ENCODE data around the gene ONECUT3. TPM values are rescaled to one million over a fixed set of nuclear protein-coding genes. Genes with fewer than 3 reads are reported as not detected.

Gene ONECUT3
- total and polyA plus RNA-seq, 8 donors = 0.13 TPM; not detected in 7

DNA sequence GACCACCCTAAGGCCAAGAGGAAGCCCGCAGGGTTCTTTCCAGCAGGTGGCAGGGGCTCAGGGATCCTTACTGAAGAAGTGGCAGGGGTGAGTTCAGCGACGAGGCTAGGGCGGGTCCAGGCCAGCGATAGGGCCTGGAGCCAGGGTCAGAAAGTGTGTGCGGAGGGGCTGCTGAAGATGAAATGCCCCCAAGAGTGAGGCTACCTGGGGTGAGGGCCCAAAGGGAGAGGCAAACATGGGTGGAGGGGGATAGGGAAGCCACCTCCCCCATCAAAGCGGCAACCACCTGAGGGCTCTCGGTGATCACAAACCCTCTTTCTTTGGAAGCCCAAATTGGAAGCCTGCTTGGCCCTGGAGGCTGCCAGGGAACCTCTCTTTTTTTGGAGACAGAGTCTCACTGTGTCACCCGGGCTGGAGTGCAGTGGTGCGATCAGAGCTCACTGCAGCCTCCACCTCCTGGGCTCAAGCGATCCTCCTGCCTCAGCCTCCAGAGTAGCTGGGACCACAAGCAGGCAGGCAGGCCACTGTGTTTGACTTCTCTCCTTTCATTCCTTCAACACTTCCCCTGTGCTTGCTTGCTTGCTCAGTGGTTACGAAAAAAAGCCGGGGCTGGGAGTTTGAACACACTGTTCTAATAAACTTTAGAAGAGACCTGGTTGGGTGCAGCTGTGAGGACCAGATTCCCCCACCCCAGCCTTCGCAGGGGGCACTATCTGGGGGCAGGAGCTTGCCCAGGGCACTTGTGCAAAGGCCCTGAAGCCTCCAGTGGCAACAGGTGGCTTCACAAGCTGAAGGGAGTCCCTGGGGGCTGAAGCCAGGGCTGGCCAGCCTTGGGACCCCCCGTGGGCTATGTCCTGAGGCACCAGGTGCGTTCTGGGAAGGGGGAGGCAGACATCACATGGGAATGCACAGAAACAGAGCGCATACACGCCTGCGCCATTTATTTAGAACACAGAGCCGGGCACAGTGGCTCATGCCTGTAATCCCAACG lies 60.2 kb downstream of the ONECUT3 start:
- Histone ChIP-seq H3K27ac (peak overlapping the region in 1 of 4 donors; percentile 53), H3K36me3 (peaks cover 0 to 29% (median 10%) of the 10 kb centered on the region in 3 donors), H3K4me1 (peaks cover 0 to 5% (median 0%) of the 10 kb centered on the region in 3 donors), H3K27me3 (no peaks in the 10 kb centered on the region), H3K9me3 (no peaks in the 10 kb centered on the region), H3K4me3 (peak overlapping the region in 1 of 4 donors; percentile 59)
- intact Hi-C loops (cut with DNase I) = no loop called here
- ATAC-seq = no peak
- DNase-seq = peak in 1 of 6 donors; percentile 44
- WGBS, 2 donors = 59 to 62% methylated on average over 21 of the region's 21 CpGs
- TF ChIP-seq, protein P1, sequence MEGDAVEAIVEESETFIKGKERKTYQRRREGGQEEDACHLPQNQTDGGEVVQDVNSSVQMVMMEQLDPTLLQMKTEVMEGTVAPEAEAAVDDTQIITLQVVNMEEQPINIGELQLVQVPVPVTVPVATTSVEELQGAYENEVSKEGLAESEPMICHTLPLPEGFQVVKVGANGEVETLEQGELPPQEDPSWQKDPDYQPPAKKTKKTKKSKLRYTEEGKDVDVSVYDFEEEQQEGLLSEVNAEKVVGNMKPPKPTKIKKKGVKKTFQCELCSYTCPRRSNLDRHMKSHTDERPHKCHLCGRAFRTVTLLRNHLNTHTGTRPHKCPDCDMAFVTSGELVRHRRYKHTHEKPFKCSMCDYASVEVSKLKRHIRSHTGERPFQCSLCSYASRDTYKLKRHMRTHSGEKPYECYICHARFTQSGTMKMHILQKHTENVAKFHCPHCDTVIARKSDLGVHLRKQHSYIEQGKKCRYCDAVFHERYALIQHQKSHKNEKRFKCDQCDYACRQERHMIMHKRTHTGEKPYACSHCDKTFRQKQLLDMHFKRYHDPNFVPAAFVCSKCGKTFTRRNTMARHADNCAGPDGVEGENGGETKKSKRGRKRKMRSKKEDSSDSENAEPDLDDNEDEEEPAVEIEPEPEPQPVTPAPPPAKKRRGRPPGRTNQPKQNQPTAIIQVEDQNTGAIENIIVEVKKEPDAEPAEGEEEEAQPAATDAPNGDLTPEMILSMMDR (IDR thresholded peaks at IDR 0.05) = no peak
- no peak for FAIRE-seq

DNA sequence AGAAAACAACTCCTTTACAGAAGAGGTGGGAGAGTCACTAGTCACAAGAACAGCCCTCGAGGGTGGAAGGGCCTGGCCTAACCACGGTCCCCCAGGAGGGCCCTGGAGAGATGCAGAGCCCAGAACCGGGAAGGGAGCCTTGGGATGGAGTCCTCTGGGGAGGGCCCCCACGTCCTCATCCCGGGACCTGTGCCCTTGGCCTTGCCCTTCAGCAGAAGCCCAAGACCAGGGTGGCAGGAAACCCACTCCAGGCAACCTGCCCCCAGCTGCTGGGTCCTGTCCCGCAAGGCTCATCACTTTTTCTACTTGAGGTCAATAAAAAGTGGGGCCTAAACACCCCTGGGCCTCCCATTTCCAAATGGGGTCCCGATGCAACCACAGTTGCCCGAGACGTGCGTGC lies 61.1 kb downstream of the ONECUT3 start:
- Histone ChIP-seq H3K36me3 (peaks cover 3 to 38% (median 12%) of the 10 kb centered on the region in 3 donors), H3K27me3 (no peaks in the 10 kb centered on the region), H3K9me3 (no peaks in the 10 kb centered on the region), H3K4me1 (peaks cover 0 to 5% (median 0%) of the 10 kb centered on the region in 3 donors), H3K4me3 (no peak overlapping the region), H3K27ac (no peak overlapping the region)
- intact Hi-C loops (cut with DNase I) = no loop called here
- WGBS, 2 donors = 74 to 86% methylated on average over 10 of the region's 10 CpGs
- TF ChIP-seq, protein P1 (IDR thresholded peaks at IDR 0.05) = no peak
- ATAC-seq (no peak), DNase-seq (no peak), FAIRE-seq (no peak)

DNA sequence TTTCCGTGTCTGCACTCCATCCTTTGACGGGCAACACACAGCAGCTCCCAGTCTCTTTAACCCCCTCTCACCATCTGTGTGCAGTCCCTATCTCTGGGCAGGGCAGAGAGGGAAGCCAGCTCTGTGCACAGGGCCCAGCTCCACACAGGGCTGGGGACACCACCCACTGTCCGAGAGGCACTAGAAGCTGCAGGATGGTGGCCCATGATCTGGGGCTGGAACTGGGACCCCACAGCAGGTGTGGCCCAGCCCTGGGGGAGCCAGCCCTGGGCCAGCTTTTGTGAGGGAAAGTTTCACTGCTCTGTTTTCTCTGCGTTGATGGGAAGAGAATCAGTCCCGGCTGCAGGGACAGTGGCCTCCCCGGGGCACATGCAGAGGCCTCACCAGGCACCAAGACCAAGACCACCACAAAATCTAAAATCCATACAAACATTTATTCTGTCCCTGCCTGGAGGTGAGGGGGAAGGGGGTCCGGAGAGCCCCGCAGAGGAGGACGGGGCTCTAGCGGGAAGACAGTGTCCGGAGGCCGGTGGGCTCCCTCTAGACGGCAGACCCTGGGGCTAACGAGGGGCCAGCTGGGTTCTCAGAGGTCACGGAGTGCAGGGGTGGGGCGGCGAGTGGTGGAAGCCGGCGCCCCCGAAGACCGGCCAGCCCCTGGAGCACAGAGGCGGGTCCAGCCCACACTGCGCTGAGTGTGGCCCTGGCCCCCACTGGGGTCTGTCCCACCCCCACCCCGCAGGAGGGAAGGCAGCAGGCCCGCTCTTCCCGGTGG lies 61.7 kb downstream of the ONECUT3 start:
- H3K4me3 ChIP-seq = no peak overlapping the region

DNA sequence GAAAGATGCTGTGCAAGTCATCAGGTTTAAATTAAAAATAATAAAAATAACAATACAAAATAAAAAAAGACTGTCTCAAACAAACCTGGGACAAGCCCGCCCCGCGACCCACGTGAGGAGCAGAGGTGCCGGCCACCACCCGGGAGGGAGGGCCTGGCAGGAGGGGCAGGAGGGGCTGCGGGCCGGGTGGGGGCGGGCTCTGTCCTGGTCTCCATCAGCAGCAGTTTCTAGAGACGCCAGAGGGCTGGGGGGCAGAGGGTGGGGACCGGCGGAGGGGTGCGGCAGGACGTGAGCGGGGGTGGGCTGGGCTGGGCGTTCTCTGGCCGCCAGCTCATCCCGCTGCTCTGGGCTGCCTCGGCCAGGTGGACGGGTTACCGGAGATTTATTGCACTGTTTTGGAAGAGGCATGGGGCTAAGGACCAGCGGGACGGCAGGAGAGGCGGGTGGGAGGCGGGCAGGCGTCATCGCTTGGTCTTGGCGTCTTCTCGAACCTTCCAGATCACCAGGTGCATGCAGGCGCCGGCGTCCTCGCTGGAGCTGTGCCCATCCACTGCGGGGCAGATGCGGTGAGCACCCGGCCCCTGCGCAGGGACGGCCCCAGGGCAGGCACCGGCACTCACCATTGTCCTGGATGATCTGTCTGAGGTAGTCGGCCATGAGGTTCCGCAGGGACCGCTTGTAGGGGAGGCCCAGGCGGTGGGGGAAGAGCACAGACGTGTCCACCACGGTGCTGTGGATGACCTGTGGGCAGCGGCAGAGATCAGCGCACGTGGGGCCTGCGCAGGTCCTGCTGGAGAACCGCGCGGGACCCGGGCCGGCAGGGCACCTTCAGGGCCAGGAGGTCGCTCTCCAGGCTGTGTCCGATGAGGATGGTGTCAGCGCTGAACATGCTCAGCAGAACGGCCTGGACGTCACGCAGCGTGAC lies 62.6 kb downstream of the ONECUT3 start:
- ATAC-seq (no peak), DNase-seq (no peak), FAIRE-seq (no peak)
- no peaks in the 10 kb centered on the region for H3K27me3 ChIP-seq
- intact Hi-C loops (cut with DNase I) = no loop called here
- TF ChIP-seq, protein P1 (IDR thresholded peaks at IDR 0.05) = no peak
- no peak overlapping the region for H3K4me3 ChIP-seq
- 94% methylated on average over 53 to 61 of the region's 61 CpGs for WGBS, 2 donors
- peaks cover 6 to 49% (median 20%) of the 10 kb centered on the region in 3 donors for H3K36me3 ChIP-seq
- H3K9me3 ChIP-seq = no peaks in the 10 kb centered on the region
- no peak overlapping the region for H3K27ac ChIP-seq
- peaks cover 0 to 5% (median 0%) of the 10 kb centered on the region in 3 donors for H3K4me1 ChIP-seq

More for the DNA sequence above, 61.7 kb downstream of the ONECUT3 start:
- Histone ChIP-seq H3K36me3 (peaks cover 6 to 44% (median 18%) of the 10 kb centered on the region in 3 donors), H3K27me3 (no peaks in the 10 kb centered on the region), H3K9me3 (no peaks in the 10 kb centered on the region), H3K27ac (no peak overlapping the region), H3K4me1 (peaks cover 0 to 5% (median 0%) of the 10 kb centered on the region in 3 donors)
- TF ChIP-seq, protein P1 (IDR thresholded peaks at IDR 0.05) = no peak
- intact Hi-C loops (cut with DNase I) = no loop called here
- no peak for DNase-seq
- WGBS, 2 donors = 89 to 90% methylated on average over 21 to 26 of the region's 26 CpGs
- no peak for ATAC-seq
- no peak for FAIRE-seq

Data from pancreas (tissue), 10 donors.